Transverse colon (tissue), 4 donors: ENCODE measurements around the gene ZNF101. TPM values are rescaled to one million over a fixed set of nuclear protein-coding genes. Genes with fewer than 3 reads are reported as not detected.

Experiments used
- DNase-seq: peaks from one replicate; pipeline ENCODE4 v3.0.0-alpha.2; 2019
- H3K27ac ChIP-seq, 4 donors: fragments of 200-600 bp; sonication (generic); 2 replicates each; pipeline ENCODE4 v1.5.1; 2016 to 2018; ENCODE audit warnings: inconsistent platforms in 4 of 4
- H3K27me3 ChIP-seq: fragments of 200-600 bp; sonication (generic); 2 replicates; pipeline ENCODE4 v1.5.1; 2017; ENCODE audit warnings: inconsistent platforms
- H3K36me3 ChIP-seq, 4 donors: fragments of 200-600 bp; sonication (generic); 2 replicates each; pipeline ENCODE4 v1.5.1; 2017 to 2019; ENCODE audit warnings: inconsistent platforms in 4 of 4
- H3K4me1 ChIP-seq, 4 donors: fragments of 200-600 bp; sonication (generic); 2 replicates each; pipeline ENCODE4 v1.5.1; 2017 to 2020; ENCODE audit warnings: inconsistent platforms in 4 of 4
- H3K4me3 ChIP-seq, 4 donors: fragments of 200-600 bp; sonication (generic); 1 replicate in 1 of 4; 2 replicates in 3 of 4; pipeline versions ENCODE4 v1.5.1 to v1.6.1; 2017 to 2019; ENCODE audit warnings: inconsistent platforms in 4 of 4
- H3K9me3 ChIP-seq, 2 donors: fragments of 200-600 bp; sonication (generic); 2 replicates each; pipeline ENCODE4 v1.5.1; 2017 to 2019; ENCODE audit warnings: inconsistent platforms in 2 of 2
- EP300 ChIP-seq: sonication (generic); formaldehyde crosslinking; IDR thresholded peaks from one replicate; pipeline ENCODE4 v1.6.1; 2017; ENCODE audit warnings: antibody characterized with exemption, low read depth
- POLR2A ChIP-seq: fragments of 450-650 bp; IDR thresholded peaks from one replicate; pipeline ENCODE4 v1.6.1; 2016; ENCODE audit warnings: antibody characterized with exemption, mild to moderate bottlenecking, moderate library complexity
- POLR2AphosphoS5 ChIP-seq, 3 donors: sonication (generic); formaldehyde crosslinking; IDR thresholded peaks; one replicate each; pipeline ENCODE4 v1.6.1; 2016; ENCODE audit warnings: antibody characterized with exemption in 3 of 3
- WGBS, 2 donors: methylation state at CpG; one replicate each; pipeline ENCODE4 v1.1.5; 2018; ENCODE audit warnings: low coverage in 1 of 2; 5-methylcytosine and 5-hydroxymethylcytosine counted together
- in situ Hi-C, 4 donors: fragments of 200-750 bp; cut with MboI; loops; one replicate each; pipeline versions ENCODE4 v1.15.0 to v1.15.1; 2017; ENCODE audit warnings: low sequenced_read_pairs in 3 of 4, low pct_ligation_motif_present in 1 of 4, low pct_unique_long_range_greater_than_20kb in 1 of 4
- intact Hi-C: fragments of 100-400 bp; cut with DNase I; formaldehyde crosslinking; loops from one replicate; pipeline ENCODE4 v1.15.1; 2023; ENCODE audit warnings: low total_unique reads
- total RNA-seq, 4 donors: library from RNA; depleted of rRNA; stranded (reverse); fragments of >200 nt; gene quantifications; one replicate each; pipeline ENCODE4 v1.1.0, GENCODE V29; 2016
- TF ChIP-seq, protein P1 (sequence below), 5 experiments: fragments of 200-600 bp in 3 of 5; fragments of 450-650 bp in 2 of 5; sonication (generic) in 3 of 5; IDR thresholded peaks; 1 replicate in 2 of 5; 2 replicates in 3 of 5; pipeline ENCODE4 v1.5.1; 2016 to 2017; ENCODE audit warnings: antibody characterized with exemption in 5 of 5, inconsistent platforms in 3 of 5, mild to moderate bottlenecking in 2 of 5, moderate library complexity in 1 of 5

The ZNF101 gene
- total RNA-seq, 4 donors from 2014 or later = 6.8 to 16.8 (median 11.1) TPM

DNA sequence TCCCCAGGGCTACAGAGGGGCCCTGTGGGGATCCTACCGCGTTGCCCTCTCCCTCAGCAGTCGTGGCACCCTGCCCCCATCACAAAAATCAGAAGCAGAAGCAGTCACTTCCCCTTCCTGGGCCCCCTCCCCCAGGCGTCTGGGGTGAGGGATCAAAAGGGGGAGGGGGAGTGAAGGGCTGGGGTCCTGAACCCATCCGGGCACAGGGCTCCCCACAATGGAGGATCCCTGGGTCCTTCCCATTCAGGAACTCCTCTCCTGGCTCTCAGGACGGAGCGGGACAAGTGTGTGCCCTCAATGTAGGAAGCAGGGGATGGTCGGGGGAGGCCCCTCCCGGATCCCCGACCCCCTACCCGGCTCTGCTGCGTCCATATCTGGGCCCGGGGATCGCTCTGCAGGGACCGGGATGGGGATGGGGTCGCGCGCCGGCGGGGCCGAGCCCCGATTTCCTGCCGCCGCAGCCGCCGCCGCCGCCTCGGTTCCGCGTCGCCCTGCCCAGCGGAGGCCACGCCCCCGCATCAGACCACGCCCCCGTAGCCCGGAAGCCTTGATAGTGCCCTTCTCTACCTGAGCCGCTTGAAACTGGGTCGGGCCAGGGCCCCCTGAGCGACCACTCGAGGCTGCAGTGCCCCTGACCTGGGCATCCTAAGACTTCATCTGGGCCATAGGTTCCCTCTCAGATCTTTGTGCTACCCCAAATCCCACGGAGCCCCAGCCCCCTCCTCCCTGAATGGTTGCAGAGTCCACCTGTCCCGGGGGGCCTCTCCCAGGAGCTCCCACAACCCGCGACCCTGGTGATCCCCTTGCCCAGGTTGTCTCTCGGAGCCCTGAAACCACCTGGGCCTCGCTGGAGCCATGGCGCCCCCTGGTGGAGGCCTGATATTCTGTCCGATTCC is 25.2 kb upstream of the ZNF101 start, which contains the start of gene GMIP:
Gene GMIP (minus strand): TSS at position 500 of the 896 bp plus-strand sequence. CDS start 128 bp downstream, at position 372.
- H3K36me3 ChIP-seq = peaks cover 0 to 17% (median 3%) of the 10 kb centered on the region in 4 donors
- TF ChIP-seq EP300 (no peak), POLR2A (peak; percentile 69), POLR2AphosphoS5 (IDR thresholded peaks at IDR 0.05) (peak; percentile 4 to 64 (median 38))
- TF ChIP-seq, protein P1, sequence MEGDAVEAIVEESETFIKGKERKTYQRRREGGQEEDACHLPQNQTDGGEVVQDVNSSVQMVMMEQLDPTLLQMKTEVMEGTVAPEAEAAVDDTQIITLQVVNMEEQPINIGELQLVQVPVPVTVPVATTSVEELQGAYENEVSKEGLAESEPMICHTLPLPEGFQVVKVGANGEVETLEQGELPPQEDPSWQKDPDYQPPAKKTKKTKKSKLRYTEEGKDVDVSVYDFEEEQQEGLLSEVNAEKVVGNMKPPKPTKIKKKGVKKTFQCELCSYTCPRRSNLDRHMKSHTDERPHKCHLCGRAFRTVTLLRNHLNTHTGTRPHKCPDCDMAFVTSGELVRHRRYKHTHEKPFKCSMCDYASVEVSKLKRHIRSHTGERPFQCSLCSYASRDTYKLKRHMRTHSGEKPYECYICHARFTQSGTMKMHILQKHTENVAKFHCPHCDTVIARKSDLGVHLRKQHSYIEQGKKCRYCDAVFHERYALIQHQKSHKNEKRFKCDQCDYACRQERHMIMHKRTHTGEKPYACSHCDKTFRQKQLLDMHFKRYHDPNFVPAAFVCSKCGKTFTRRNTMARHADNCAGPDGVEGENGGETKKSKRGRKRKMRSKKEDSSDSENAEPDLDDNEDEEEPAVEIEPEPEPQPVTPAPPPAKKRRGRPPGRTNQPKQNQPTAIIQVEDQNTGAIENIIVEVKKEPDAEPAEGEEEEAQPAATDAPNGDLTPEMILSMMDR (IDR thresholded peaks at IDR 0.05) = peak; percentile 90 to 96 (median 93)
- no peaks in the 10 kb centered on the region for H3K9me3 ChIP-seq
- intact Hi-C loops = no loop called here
- in situ Hi-C loops = loop anchor here (5.0 to 25.0 kb wide), 3 partner anchors 106 to 111 kb away; partner anchors contain the start of genes CILP2 (in 3 of the 4) and YJEFN3 (in 1 of the 4)
- DNase-seq = peak; percentile 91
- peaks cover 0 to 10% (median 5%) of the 10 kb centered on the region in 4 donors for H3K4me1 ChIP-seq
- 1% methylated on average over 34 of the region's 50 CpGs; no CpG with 5 or more reads in 1 of the 2 donors for WGBS, 2 donors
- peak within 1 kb of the TSS; percentile 81 to 88 (median 84) for H3K27ac ChIP-seq
- H3K27me3 ChIP-seq = no peaks in the 10 kb centered on the region
- peak within 1 kb of the TSS; percentile 38 to 86 (median 81) for H3K4me3 ChIP-seq

DNA sequence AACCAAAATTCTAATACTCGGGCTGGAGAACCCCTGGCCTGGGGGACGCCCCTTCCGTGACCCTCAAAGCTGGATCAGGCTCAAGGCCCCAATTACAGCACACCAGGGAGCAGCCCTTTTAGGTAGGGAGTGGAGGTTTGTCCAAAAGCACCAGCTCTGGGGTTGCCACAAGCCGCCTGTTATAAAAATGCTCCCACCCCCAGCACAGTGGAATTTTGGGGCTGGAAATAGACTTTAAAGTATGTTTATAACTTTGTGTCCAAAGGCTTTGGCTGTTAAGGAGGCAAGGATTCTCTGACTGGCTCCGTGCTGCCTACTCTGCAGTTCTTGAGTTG is 24.6 kb upstream of the ZNF101 start:
- Histone ChIP-seq H3K4me3 (peak overlapping the region in 3 of 4 donors; percentile 80 to 86 (median 82)), H3K36me3 (peaks cover 0 to 18% (median 3%) of the 10 kb centered on the region in 4 donors), H3K9me3 (no peaks in the 10 kb centered on the region), H3K27ac (peak overlapping the region; percentile 81 to 88 (median 84)), H3K4me1 (peaks cover 0 to 10% (median 5%) of the 10 kb centered on the region in 4 donors), H3K27me3 (no peaks in the 10 kb centered on the region)
- intact Hi-C loops = no loop called here
- TF ChIP-seq, protein P1 (IDR thresholded peaks at IDR 0.05) = peak in 3 of 5 experiments; percentile 0 to 24 (median 2)
- TF ChIP-seq POLR2A = no peak
- 26% methylated on average over 5 of the region's 5 CpGs; no CpG with 5 or more reads in 1 of the 2 donors for WGBS, 2 donors
- in situ Hi-C loops = loop anchor here (5.0 to 25.0 kb wide), 3 partner anchors 107 to 112 kb away; partner anchors contain the start of genes CILP2 (in 3 of the 4) and YJEFN3 (in 1 of the 4)
- no peak for DNase-seq

DNA sequence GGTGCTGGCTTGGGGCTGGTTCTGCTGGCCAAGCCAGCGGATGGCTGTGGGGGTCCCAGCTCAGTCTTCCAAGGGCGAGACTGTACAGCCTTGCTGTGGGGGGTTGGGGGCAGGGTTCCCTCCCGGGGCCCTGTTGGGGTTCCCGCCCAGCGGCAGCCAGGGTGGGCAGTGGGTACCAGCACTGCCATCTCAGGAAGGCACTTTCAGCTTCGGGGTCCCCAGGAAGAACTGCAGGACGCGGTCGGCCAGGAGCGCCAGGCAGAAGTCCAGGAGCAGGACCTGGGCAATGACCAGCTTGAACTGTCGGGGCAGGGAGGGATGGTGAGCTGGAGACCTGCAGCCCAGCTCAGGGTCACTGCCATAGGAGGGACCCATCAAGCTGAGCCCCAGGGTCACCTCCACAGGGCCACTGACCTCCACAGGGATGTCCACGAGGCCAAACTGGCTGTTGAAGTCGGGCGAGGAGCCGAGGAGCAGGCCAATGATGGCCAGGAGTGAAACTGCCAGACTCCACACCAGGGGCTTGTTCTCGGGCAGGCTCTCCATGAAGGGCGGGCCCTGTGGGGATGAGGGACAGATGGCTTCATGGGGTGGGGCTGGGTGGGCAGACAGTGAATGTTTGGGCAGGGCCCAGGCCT is 23.3 kb upstream of the ZNF101 start:
- Histone ChIP-seq H3K36me3 (peaks cover 0 to 25% (median 6%) of the 10 kb centered on the region in 4 donors), H3K4me1 (peaks cover 0 to 10% (median 5%) of the 10 kb centered on the region in 4 donors), H3K27ac (no peak overlapping the region), H3K4me3 (no peak overlapping the region), H3K27me3 (no peaks in the 10 kb centered on the region), H3K9me3 (no peaks in the 10 kb centered on the region)
- DNase-seq = no peak
- intact Hi-C loops (no loop called here), in situ Hi-C loops (loop anchor here in 3 of 4 donors (10.0 to 25.0 kb wide), 2 partner anchors 108 to 111 kb away; partner anchors contain the start of genes CILP2 (in 3 of the 3) and YJEFN3 (in 1 of the 3))
- TF ChIP-seq POLR2A (no peak), EP300 (no peak), POLR2AphosphoS5 (IDR thresholded peaks at IDR 0.05) (no peak)
- TF ChIP-seq, protein P1 (IDR thresholded peaks at IDR 0.05) = no peak
- 87% methylated on average over 15 of the region's 17 CpGs; no CpG with 5 or more reads in 1 of the 2 donors for WGBS, 2 donors
